Measurements from ENCODE around the gene NCOA7.

The NCOA7 gene

GRCh38 chr6:125745281-125746018 is 45.3 kb upstream of the NCOA7 start:
- Histone ChIP-seq H3K4me3 (ENCODE audit: low read depth in 1 of 2, low read length in 1 of 2) (no peak overlapping the region), H3K27ac (no peak overlapping the region), H3K4me1 (ENCODE audit: control insufficient read depth in 1 of 2, insufficient read depth in 1 of 2, low read depth in 1 of 2, low read length in 1 of 2) (peaks cover 37 to 40% of the 10 kb centered on the region in 2 experiments), H3K36me3 (no peaks in the 10 kb centered on the region), H3K27me3 (peaks cover 100% of the 10 kb centered on the region), H3K9me3 (no peaks in the 10 kb centered on the region)
- TF ChIP-seq CTCF (IDR thresholded peaks at IDR 0.05): no peak

GRCh38 chr6:125746019-125746414 is 44.7 kb upstream of the NCOA7 start:
- no peaks in the 10 kb centered on the region for H3K9me3 ChIP-seq
- H3K4me1 ChIP-seq (ENCODE audit: control insufficient read depth in 1 of 2, insufficient read depth in 1 of 2, low read depth in 1 of 2, low read length in 1 of 2): peaks cover 42 to 46% of the 10 kb centered on the region in 2 experiments
- TF ChIP-seq CTCF (IDR thresholded peaks at IDR 0.05): no peak
- no peaks in the 10 kb centered on the region for H3K36me3 ChIP-seq
- H3K27me3 ChIP-seq: peaks cover 100% of the 10 kb centered on the region
- H3K4me3 ChIP-seq (ENCODE audit: low read depth in 1 of 2, low read length in 1 of 2): no peak overlapping the region
- H3K27ac ChIP-seq: no peak overlapping the region

- peaks cover 100% of the 10 kb centered on the region for H3K27me3 ChIP-seq
- no peak for TF ChIP-seq CTCF (IDR thresholded peaks at IDR 0.05)
- H3K4me1 ChIP-seq (ENCODE audit: control insufficient read depth in 1 of 2, insufficient read depth in 1 of 2, low read depth in 1 of 2, low read length in 1 of 2): peaks cover 43 to 51% of the 10 kb centered on the region in 2 experiments
- no peaks in the 10 kb centered on the region for H3K9me3 ChIP-seq
- H3K27ac ChIP-seq: no peak overlapping the region
- H3K4me3 ChIP-seq (ENCODE audit: low read depth in 1 of 2, low read length in 1 of 2): peak overlapping the region; percentile 72 to 91
- H3K36me3 ChIP-seq: no peaks in the 10 kb centered on the region
Observed at GRCh38 chr6:125746731-125747588, 43.8 kb upstream of the NCOA7 start.

GRCh38 chr6:125747589-125748405 is 43.0 kb upstream of the NCOA7 start:
- H3K9me3 ChIP-seq: no peaks in the 10 kb centered on the region
- H3K27me3 ChIP-seq: peaks cover 100% of the 10 kb centered on the region
- H3K4me3 ChIP-seq (ENCODE audit: low read depth in 1 of 2, low read length in 1 of 2): peak overlapping the region; percentile 72 to 91
- no peak for TF ChIP-seq CTCF (IDR thresholded peaks at IDR 0.05)
- H3K36me3 ChIP-seq: no peaks in the 10 kb centered on the region
- H3K4me1 ChIP-seq (ENCODE audit: control insufficient read depth in 1 of 2, insufficient read depth in 1 of 2, low read depth in 1 of 2, low read length in 1 of 2): peaks cover 43 to 51% of the 10 kb centered on the region in 2 experiments
- H3K27ac ChIP-seq: no peak overlapping the region

- peak overlapping the region; percentile 72 to 91 for H3K4me3 ChIP-seq (ENCODE audit: low read depth in 1 of 2, low read length in 1 of 2)
- no peak for TF ChIP-seq CTCF (IDR thresholded peaks at IDR 0.05)
- no peaks in the 10 kb centered on the region for H3K36me3 ChIP-seq
- H3K27ac ChIP-seq: no peak overlapping the region
- peaks cover 100% of the 10 kb centered on the region for H3K27me3 ChIP-seq
- H3K4me1 ChIP-seq (ENCODE audit: control insufficient read depth in 1 of 2, insufficient read depth in 1 of 2, low read depth in 1 of 2, low read length in 1 of 2): peaks cover 43 to 51% of the 10 kb centered on the region in 2 experiments
- H3K9me3 ChIP-seq: no peaks in the 10 kb centered on the region
Observed at GRCh38 chr6:125748406-125749172, 42.2 kb upstream of the NCOA7 start.

All from neutrophil (primary cell).